Stimulated activated CD8-positive, alpha-beta memory T cell treated with anti-CD3 and anti-CD28 coated beads, Interleukin-12 subunit alpha, Interleukin-12 subunit beta, amount 100 ng/mL, for 1 hour (primary cell): ENCODE results near the gene TPMT.

Experiments
- DNase-seq: peaks from one replicate; pipeline ENCODE4 v3.0.0-alpha.2; 2020; ENCODE audit warnings: low read depth

Gene TPMT

GRCh38 chr6:18110162-18110561, 44.7 kb downstream of the TPMT start:
- no peak for DNase-seq

DNA sequence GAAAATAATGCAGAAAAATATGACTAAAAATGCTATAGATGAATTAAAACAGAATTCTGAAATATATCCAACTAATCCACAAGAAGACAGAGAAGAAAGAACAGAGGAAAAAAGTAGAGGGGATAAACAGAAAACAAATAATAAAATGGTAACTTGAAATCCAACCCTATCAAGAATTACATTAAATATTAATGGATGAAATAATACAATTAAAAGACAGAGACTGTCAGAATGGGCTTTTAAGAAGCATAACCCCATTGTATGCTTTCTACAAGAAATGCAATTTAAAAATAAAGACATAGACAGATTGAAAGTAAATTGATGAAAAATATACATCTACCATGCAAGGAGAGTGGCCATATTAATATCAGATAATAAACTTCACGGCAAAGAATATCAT, 47.8 kb downstream of the TPMT start:
- DNase-seq: no peak

DNA sequence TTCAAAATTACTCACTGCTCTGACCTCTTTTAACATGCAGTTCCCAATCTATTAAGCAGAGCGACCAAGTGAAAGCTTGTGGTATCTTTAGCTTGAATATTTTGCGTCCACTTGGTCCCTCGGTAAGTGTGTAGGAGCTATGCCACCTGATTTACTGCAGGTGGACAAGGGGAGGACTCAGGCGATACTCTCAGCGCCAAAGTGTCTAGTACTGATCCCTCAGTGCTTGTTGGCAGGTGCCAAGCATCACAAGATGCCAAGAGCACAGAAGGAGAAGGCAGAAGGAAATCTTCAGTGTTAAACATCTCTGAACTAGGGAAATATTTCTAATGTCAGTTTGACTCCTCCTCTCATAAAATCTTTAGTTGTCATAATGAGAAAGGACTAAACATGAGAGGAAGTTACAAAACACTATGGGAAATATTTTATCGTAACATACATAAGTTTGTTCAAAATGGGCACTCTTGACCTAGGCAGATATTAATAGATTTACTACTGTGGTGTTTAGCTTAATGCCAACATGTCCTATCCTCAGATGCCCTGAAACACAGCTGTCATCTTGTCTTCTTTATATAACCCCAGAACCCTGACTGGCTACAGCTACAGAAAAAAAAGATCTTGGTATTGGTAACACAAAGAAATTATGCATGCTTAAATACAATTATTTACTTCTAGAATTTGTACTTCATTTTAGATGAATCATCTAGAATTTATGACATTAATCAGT, 51.9 kb downstream of the TPMT start:
- no peak for DNase-seq

GRCh38 chr6:18101873-18102272, 53.0 kb downstream of the TPMT start:
- DNase-seq: no peak

GRCh38 chr6:18101271-18101670, 53.6 kb downstream of the TPMT start:
- no peak for DNase-seq

DNA sequence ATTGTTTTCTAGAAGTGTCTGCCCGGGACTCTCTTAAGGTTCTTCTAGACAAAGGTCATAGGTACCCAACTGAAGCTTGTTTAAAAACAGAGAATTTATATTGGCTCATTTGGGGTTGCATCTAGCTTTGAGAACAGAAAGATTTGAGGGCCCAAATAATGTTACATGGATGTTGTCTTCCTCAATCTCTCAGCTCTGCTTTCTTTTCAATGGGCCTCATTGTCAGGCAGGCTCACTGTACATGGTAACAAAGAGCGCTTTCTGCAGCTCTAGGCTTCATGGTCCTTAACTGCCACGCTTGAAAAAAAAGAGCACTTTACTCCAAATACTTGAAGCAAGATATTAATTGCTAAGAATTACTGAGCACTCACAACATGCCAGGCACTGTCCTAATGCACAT, 54.6 kb downstream of the TPMT start:
- DNase-seq: no peak

DNA sequence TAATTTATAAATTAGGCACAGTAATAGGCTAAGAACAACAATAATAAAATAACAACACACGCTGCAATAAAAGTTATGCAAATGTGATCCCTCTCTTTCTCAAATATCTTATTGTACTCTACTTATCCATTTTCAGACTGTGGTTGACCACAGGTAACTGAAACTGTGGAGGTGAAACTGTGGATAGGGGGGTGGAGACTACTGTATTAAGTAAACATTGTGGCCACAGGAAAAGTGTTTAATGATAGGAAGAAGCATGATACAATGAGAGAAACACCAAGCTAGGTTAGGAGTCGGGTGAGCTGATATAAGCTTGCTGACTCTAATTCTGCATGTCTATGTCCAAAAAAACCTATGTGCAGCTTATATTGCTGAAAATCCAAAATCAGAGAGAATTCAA, 55.4 kb downstream of the TPMT start:
- DNase-seq: no peak

DNA sequence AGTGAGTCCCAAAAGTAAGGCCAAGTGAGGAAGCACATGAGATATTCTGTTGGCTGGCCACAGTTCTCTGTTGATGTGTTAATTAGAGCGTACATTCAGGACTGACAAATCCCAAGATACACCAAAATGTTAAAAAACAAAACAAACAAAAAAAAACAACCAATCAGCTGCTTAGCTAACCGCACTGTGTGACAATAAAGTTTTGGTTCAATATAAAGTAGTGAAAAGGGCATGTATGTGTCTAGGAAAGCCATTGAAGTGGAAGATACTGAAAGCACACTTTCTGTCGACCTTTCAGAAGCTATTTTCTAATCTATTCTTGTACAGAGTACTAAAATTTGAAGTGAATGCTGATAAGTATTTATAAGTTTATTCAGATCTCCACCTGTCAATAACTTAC, 58.5 kb downstream of the TPMT start:
- no peak for DNase-seq

DNA sequence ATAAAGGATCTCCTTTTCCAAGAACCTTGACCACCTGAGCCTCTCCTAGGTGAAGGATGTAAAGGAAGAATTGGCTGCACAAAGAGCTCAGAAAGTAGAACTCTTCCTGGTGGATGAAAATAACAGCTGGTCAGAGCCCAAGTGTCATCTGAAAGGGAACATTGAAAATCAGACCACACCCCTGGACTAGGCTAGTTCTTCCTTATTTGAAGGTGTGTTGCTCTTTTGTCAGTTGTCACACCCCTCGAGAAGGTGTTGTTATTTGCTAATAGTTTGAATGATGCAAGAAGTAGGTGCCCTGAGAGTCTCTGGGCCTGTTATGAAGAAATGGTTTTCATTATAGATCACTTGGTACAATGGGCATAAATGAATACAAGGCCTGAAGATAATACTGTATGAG, 63.5 kb downstream of the TPMT start:
- DNase-seq: no peak

GRCh38 chr6:18090349-18090786, 64.5 kb downstream of the TPMT start:
- DNase-seq: no peak

- no peak for DNase-seq
Measured at GRCh38 chr6:18088419-18089296, 66.2 kb downstream of the TPMT start.

GRCh38 chr6:18087396-18088165, 67.3 kb downstream of the TPMT start:
- no peak for DNase-seq

GRCh38 chr6:18081025-18081668, 73.7 kb downstream of the TPMT start:
- DNase-seq: no peak

- no peak for DNase-seq
Measured at GRCh38 chr6:18080544-18080943, 74.3 kb downstream of the TPMT start.

DNA sequence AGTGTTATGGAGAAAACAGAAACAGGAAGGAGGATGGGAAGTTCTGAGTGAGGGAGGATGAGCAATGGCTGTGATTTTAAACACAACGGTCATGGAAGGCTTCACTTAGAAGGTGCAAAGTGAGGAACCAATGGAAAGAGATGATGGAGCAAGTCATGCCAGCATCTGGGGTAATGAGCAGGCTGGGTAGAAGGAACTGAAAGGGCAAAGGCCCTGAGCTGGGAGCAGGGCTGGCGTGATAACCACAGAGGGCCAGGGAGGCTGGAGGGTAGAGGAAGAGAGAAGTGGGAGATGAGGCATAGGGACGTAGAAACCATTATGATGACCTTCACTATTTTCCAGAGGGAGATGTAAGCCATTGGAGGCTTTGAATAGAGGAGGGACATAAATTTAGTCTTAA, 76.0 kb downstream of the TPMT start:
- no peak for DNase-seq
